Glutamatergic neuron (in vitro differentiated cells): ENCODE data around the gene ZNF780B. TPM values are rescaled to one million over a fixed set of nuclear protein-coding genes. Genes with fewer than 3 reads are reported as not detected.
"Not testable (repeated sequence)": the region's sequence is repeated elsewhere in the genome, so short reads cannot be mapped to it uniquely, and the experiment has no call there.

Source experiments
- DNase-seq: peaks from one replicate; pipeline ENCODE4 v3.0.0; 2022
- H3K27ac Mint-ChIP-seq: one replicate; pipeline ENCODE4 v1.8.0; 2020; ENCODE audit warnings: mild to moderate bottlenecking, mixed read lengths, inconsistent platforms; ENCODE audit not compliant: unreplicated experiment
- H3K27me3 Mint-ChIP-seq: one replicate; pipeline ENCODE4 v1.8.0; 2020; ENCODE audit warnings: mild to moderate bottlenecking, moderate library complexity, mixed read lengths, inconsistent platforms; ENCODE audit not compliant: unreplicated experiment
- H3K36me3 Mint-ChIP-seq: one replicate; pipeline ENCODE4 v1.8.0; 2020; ENCODE audit warnings: mild to moderate bottlenecking, mixed read lengths, inconsistent platforms; ENCODE audit not compliant: unreplicated experiment
- H3K4me1 Mint-ChIP-seq: one replicate; pipeline ENCODE4 v1.8.0; 2020; ENCODE audit warnings: mild to moderate bottlenecking, low read depth, mixed read lengths, inconsistent platforms; ENCODE audit not compliant: unreplicated experiment
- H3K4me3 Mint-ChIP-seq: one replicate; pipeline ENCODE4 v1.8.0; 2020; ENCODE audit warnings: mild to moderate bottlenecking, mixed read lengths, inconsistent platforms; ENCODE audit not compliant: unreplicated experiment
- H3K9me3 Mint-ChIP-seq: one replicate; pipeline ENCODE4 v1.8.0; 2020; ENCODE audit warnings: mild to moderate bottlenecking, moderate library complexity, mixed read lengths, inconsistent platforms; ENCODE audit not compliant: unreplicated experiment
- CTCF ChIP-seq: fragments of 200-600 bp; sonication (generic); IDR thresholded peaks from one replicate; pipeline ENCODE4 v1.5.0; 2021; ENCODE audit not compliant: partially characterized antibody, unreplicated experiment
- total RNA-seq: library from RNA; stranded (reverse); fragmentation: NEBNext Ultra II Directional; extraction: Animal tissue kit (Norgen Biotek cat#: 25700); gene quantifications from one replicate; pipeline ENCODE4 v1.2.1, GENCODE V29; 2021; ENCODE audit not compliant: unreplicated experiment

The ZNF780B gene
- total RNA-seq, 1 donor from 2014 or later: 35.0 TPM

DNA sequence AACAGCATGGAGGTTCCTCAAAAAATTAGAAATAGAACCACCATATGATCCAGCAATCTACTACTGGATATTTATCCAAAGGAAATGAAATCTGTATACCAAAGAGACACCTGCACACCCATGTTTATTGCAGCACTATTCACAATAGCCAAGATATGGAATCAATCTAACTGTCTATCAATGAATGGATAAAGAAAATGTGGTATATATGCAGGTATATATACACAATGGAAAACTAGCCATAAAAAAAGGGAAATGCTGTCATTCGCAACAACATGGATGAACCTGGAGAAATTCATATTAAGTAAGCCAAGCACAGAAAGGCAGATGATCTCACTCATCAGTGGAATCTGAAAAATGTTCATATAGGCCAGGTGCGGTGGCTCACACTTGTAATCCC, 2.5 kb downstream of the ZNF780B start:
- Mint-ChIP-seq H3K36me3 (peaks cover 31% of the 10 kb centered on the region), H3K27ac (no peak overlapping the region), H3K9me3 (peaks cover 11% of the 10 kb centered on the region), H3K27me3 (no peaks in the 10 kb centered on the region), H3K4me1 (peaks cover 2% of the 10 kb centered on the region), H3K4me3 (no peak overlapping the region)
- no peak for DNase-seq
- no peak for TF ChIP-seq CTCF

DNA sequence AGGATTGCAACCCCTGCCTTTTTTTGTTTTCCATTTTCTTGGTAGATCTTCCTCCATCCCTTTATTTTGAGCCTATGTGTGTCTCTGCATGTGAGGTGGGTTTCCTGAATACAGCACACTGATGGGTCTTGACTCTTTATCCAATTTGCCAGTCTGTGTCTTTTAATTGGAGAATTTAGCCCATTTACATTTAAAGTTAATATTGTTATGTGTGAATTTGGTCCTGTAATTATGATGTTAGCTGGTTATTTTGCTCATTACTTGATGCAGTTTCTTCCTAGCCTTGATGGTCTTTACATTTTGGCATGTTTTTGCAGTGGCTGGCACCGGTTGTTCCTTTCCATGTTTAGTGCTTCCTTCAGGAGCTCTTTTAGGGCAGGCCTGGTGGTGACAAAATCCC, 14.3 kb downstream of the ZNF780B start:
- H3K27me3 Mint-ChIP-seq, H3K27ac Mint-ChIP-seq, H3K4me1 Mint-ChIP-seq, DNase-seq, H3K4me3 Mint-ChIP-seq: not testable (repeated sequence)
- Mint-ChIP-seq H3K36me3 (peaks cover 52% of the 10 kb centered on the region), H3K9me3 (peaks cover 28% of the 10 kb centered on the region)

- Mint-ChIP-seq H3K36me3 (peaks cover 53% of the 10 kb centered on the region), H3K9me3 (peaks cover 27% of the 10 kb centered on the region)
- not testable (repeated sequence) for H3K27me3 Mint-ChIP-seq, H3K4me1 Mint-ChIP-seq, H3K4me3 Mint-ChIP-seq, DNase-seq, H3K27ac Mint-ChIP-seq
Measured at GRCh38 chr19:40038047-40038446, 18.0 kb downstream of the ZNF780B start.

GRCh38 chr19:40035996-40036395, 20.0 kb downstream of the ZNF780B start:
- no peak for TF ChIP-seq CTCF
- no peak overlapping the region for H3K4me3 Mint-ChIP-seq
- H3K36me3 Mint-ChIP-seq: peaks cover 53% of the 10 kb centered on the region
- peaks cover 25% of the 10 kb centered on the region for H3K9me3 Mint-ChIP-seq
- no peaks in the 10 kb centered on the region for H3K4me1 Mint-ChIP-seq
- no peaks in the 10 kb centered on the region for H3K27me3 Mint-ChIP-seq
- DNase-seq: no peak
- H3K27ac Mint-ChIP-seq: no peak overlapping the region

DNA sequence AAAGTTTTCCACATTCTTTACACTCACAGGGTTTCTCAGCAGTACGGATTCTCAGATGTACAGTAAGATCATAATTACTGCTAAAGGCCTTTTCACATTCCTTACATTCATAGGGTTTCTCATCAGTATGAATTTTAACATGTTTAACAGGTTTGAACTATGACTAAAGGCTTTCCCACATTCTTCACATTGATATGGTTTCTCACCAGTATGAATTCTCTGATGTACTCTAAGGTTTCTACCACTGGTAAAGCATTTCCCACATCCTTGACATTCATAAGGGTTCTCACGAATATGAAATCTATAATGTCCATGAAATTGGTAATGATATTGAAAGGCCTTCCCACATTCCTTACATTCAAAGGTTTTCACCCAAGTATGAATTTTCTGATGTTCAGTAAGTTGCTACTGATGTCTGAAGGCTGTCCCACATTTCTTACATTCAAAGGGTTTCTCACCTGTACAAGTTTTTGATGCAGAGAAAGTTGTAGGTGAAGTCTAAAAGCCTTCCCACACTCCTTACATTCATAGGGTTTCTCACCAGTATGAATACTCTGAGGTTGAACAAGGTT, 22.0 kb downstream of the ZNF780B start:
- Mint-ChIP-seq H3K4me3 (no peak overlapping the region), H3K27me3 (no peaks in the 10 kb centered on the region), H3K4me1 (no peaks in the 10 kb centered on the region), H3K27ac (no peak overlapping the region), H3K9me3 (peaks cover 24% of the 10 kb centered on the region), H3K36me3 (peaks cover 57% of the 10 kb centered on the region)
- no peak for DNase-seq
- TF ChIP-seq CTCF: no peak

GRCh38 chr19:40026597-40026970, 29.4 kb downstream of the ZNF780B start:
- H3K27ac Mint-ChIP-seq: no peak overlapping the region
- peaks cover 30% of the 10 kb centered on the region for H3K9me3 Mint-ChIP-seq
- H3K4me3 Mint-ChIP-seq: no peak overlapping the region
- H3K27me3 Mint-ChIP-seq: peaks cover 5% of the 10 kb centered on the region
- no peaks in the 10 kb centered on the region for H3K4me1 Mint-ChIP-seq
- no peak for TF ChIP-seq CTCF
- H3K36me3 Mint-ChIP-seq: peaks cover 56% of the 10 kb centered on the region
- DNase-seq: no peak
